ENCODE results near the gene VSTM2A.
"Not testable (repeated sequence)": the region's sequence is repeated elsewhere in the genome, so short reads cannot be mapped to it uniquely, and the experiment has no call there.

VSTM2A gene, protein sequence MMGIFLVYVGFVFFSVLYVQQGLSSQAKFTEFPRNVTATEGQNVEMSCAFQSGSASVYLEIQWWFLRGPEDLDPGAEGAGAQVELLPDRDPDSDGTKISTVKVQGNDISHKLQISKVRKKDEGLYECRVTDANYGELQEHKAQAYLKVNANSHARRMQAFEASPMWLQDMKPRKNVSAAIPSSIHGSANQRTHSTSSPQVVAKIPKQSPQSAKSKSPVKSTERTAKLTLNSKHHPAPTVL

GRCh38 chr7:54541669-54542625 is at the start of gene VSTM2A:
Gene VSTM2A, plus strand, starts transcription at chr7:54542375. Its CDS starts 356 bp downstream, at chr7:54542731.
- DNase-seq (ENCODE audit: low read depth in 2 of 2), result no peak

- not testable (repeated sequence) for DNase-seq (ENCODE audit: low read depth in 2 of 2)
These were observed 37.6 kb upstream of the VSTM2A start for GRCh38 chr7:54504531-54504930.

DNA sequence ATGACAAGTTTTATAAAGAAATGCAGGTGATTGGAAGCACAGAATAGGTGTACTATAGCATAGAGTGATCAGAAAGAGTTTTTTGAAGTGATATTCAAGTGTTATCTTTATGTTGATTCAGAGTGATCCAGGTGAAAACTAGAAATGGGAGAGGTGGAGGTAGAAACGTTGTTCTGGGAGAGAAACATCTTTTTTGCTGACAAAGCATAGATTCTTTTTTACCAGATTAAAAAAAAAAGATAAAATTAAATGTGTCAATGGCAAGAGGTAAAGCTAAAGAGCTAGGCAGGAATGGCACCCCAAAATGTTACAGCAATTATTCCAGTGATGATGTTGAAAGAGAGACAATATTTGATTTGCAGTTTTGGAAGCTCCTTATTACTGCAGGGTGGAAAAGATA is 12.6 kb upstream of the VSTM2A start:
- no peak for DNase-seq (ENCODE audit: low read depth in 2 of 2)

- DNase-seq (ENCODE audit: low read depth in 2 of 2), result no peak
These were observed 4.1 kb upstream of the VSTM2A start for GRCh38 chr7:54538122-54538521.

GRCh38 chr7:54543051-54543488 is 895 bp downstream of the VSTM2A start:
- no peak for DNase-seq (ENCODE audit: low read depth in 2 of 2)

GRCh38 chr7:54544149-54544526 is 2.0 kb downstream of the VSTM2A start:
- DNase-seq (ENCODE audit: low read depth in 2 of 2), result no peak

GRCh38 chr7:54544527-54545240 is 2.5 kb downstream of the VSTM2A start:
- DNase-seq (ENCODE audit: low read depth in 2 of 2), result no peak

DNA sequence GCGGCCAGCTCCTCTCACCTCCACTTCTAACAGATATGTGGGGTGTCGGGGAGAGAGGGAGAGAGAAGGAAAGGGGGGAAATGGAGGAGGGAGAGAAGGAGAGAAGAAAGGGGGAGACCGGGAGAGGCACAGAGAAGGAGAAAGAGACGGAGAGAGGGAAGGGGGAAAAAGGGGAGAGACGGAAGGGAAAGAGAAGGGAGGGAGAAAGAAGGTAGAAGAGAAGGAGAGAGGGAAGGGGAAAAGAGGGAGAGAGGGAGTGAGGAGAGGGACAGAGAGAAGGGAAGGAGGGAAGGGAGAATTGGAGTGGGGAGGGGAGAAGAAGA is 3.0 kb downstream of the VSTM2A start:
- no peak for DNase-seq (ENCODE audit: low read depth in 2 of 2)

DNA sequence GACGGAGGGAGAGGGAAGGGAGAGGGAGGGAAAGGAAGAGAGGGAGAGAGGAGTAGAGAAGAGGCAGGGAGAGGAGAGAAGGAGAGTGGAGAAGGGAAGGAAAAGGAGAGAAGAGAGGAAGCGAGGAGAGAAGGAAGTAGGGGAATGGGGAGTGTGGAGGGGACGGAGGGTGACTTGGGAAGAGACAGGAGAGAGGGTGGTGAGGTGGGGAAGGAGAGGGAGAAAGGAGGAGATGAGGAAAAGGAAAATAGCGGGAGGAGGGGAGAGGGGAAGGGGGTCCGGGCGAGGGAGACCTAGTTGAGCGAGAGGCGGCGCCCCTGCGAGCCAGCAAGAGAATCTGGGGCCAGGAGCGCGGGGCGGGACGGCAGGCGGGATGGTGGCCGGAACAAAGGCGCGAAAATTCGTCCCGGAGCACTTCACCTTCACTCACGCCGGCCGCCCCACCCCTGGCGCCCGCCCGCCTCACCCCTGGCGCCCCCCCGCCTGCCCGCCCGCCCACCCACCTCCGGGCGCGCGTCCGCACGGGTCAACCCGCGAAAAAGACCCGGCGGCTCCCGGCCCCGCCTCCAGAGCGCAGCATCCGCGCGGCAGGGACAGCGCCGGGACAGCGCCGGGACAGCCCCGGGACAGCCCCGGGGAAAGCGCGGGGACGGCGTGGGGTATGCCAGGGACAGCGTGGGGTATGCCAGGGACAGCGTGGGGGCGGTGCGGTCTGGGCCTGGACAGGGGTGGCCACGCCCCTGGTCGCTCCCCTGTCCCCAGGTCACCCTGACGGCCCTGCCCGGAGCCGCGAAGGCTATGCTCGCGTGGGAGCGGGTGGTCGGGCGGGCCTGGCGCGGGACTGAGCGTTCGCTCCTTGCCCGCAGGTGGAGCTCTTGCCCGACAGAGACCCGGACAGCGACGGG is 4.2 kb downstream of the VSTM2A start:
- DNase-seq (ENCODE audit: low read depth in 2 of 2), result no peak

GRCh38 chr7:54546986-54547314 is 4.8 kb downstream of the VSTM2A start:
- DNase-seq (ENCODE audit: low read depth in 2 of 2), result no peak

DNA sequence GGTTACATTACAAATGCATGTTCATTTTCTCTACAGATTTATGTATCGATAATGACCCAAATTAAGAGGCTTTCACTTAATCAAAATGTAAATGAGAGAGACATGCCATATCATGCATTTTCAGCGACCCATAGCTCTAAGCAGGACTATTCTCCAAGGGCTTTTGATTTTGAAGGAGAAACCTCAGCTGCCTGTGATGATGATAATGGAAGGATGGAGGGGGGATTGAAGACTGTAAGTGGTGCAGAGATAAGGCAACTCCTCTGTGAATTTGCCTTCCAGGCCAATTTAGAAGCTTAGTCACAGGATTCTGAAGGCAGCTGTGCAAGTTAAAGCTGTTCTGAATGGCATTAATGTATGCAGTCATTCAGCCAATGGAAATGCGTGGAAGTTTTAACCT is 8.3 kb downstream of the VSTM2A start:
- DNase-seq (ENCODE audit: low read depth in 2 of 2), result no peak

DNA sequence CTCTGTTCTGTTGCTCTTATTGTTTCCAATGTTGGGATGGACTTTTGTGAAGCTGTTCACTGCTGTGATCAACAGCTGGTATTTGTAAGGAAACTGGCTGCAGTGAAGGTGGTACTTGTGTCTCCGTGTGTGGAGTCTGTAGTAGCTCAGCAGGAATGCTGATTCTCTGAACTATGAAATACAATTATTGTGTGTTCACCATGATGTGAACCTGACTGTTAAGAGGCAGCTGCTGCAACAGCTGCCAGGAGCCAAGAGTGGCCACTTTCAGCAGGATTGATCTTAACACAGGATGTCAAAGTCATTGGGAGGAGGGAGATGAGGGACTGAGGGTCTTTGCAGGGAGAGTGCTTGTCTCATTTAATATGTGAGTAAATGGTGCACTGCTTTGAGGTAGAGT is 13.9 kb downstream of the VSTM2A start:
- no peak for DNase-seq (ENCODE audit: low read depth in 2 of 2)

- DNase-seq (ENCODE audit: low read depth in 2 of 2), result no peak
These were observed 17.2 kb downstream of the VSTM2A start for GRCh38 chr7:54559401-54559800.

- DNase-seq (ENCODE audit: low read depth in 2 of 2), result no peak
These were observed 18.0 kb downstream of the VSTM2A start for GRCh38 chr7:54560198-54560597.

GRCh38 chr7:54560723-54561122 is 18.5 kb downstream of the VSTM2A start:
- DNase-seq (ENCODE audit: low read depth in 2 of 2), result no peak

DNA sequence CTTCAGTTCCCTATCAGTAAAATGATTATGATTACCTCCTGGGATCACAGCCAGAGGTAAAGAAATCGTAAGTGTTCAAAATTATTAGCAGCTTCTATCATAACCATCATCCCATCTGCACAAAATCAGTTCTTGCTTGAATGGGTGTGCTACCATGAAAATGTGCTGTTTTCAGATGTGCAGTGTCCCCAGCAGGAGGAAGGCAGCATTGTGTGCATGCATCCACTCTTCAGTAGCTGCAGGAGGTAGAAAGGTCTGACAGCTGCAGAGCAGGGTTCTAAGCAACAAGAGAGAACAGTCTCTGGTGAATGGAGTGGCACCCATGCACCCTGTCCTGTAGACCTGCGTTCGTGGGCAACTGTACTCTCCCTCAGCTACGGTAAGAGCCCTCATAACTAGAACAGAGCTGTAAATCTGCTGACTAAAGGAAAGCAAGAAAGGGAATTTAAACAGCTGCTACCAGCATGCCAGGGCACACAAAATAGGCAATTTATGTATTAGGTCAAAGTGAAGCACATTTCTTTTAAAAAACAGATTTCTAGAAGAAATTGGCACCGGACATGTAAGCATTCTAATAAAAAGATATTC is 21.2 kb downstream of the VSTM2A start:
- DNase-seq (ENCODE audit: low read depth in 2 of 2), result no peak

DNA sequence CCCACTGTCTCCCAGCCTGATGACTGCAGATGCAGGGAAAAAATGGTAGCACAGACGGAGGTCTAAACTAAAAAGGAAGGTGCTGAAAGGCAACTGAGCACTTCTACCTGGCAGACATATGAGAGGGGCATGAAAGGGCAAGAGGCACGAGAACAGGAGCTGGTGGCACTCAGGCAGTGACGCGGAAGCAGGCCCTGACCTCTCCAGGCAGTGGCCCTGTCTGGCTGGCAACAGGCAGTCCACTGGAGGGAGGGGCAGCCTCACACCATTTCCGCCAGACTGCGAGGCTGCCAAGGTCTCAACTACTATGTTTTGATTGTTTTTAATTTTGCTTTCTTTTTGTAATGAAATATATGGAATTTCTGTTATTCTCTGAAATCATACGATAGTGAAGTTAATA is 23.3 kb downstream of the VSTM2A start:
- no peak for DNase-seq (ENCODE audit: low read depth in 2 of 2)

- DNase-seq (ENCODE audit: low read depth in 2 of 2), result no peak
These were observed 39.3 kb downstream of the VSTM2A start for GRCh38 chr7:54581511-54581910.

DNA sequence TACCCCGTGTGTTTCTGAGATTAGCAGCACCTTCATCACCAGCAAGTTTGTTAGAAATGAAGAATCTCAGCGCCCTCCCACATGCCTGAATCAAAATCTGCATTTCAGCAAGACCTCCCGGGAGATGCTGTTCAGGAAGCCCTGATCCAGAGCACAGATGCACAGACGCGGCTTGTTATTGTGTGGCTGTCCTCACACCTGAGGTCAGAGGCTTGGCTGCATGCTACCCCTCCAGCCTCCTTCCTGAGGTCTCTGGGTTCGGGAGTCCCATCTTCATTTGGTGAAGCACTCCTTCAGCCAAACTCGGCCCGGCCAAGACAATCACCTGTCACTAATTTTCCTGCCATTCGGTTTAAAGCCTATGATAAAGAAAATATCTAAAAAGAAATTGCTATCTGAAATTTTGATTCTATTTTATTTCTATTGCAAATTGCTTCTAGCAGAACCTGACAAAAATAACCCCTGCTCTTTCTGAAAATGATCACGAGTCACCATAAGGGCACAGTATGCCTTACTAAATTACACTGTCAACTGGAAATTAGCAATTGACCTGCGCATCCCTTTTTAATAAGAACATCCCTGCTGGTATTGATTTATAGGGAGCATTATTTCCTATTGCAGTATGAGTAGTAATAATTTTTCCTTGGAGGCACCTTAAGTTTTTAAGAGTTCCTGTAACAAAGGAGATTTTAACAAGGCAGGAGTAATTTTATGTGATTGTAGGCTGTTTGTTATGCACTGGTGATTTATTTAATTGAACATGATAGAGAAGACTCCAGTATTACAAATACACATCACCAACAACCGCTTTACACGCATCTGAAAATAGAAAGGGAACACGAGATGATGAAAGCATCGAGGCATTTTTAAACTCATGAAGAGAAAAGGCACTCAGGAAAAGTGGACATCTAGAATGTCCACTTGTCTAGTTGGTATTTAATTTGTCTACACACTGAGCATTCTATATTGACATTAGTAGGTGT is 49.5 kb downstream of the VSTM2A start:
- no peak for DNase-seq (ENCODE audit: low read depth in 2 of 2)

DNA sequence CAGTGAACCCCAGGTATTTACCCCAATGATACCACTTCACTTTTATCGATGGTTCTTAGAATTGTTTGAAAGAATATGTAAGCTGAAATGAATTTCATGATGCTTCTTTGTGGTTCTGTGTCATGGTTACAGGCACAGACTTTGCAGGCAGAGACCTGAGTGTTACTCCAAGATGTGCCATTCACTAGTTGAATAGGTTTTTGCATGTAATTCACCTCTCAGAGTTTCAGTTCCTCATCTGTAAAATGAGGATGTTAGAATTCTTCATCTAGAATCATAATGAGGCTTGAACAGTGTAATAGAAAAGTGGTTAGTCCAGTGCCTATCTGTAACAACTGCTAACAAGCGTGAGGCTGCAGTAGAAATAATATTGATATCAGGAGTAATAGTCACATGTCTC is 54.6 kb downstream of the VSTM2A start:
- no peak for DNase-seq (ENCODE audit: low read depth in 2 of 2)

Data from stimulated activated CD8-positive, alpha-beta memory T cell treated with anti-CD3 and anti-CD28 coated beads, Interleukin-2, amount 100 ng/mL, for 1 hour (primary cell).